22Rv1 (cell line): ENCODE data around the gene RMDN3.

Source experiments
- H3K27ac ChIP-seq: fragments of 450-650 bp; 2 replicates; pipeline ENCODE4 v1.5.1; 2017
- CTCF ChIP-seq: fragments of 450-650 bp; IDR thresholded peaks from 2 replicates; pipeline ENCODE4 v1.5.1; 2017; ENCODE audit warnings: mild to moderate bottlenecking
- ZFX ChIP-seq: fragments of 450-650 bp; IDR thresholded peaks from 2 replicates; pipeline ENCODE4 v1.6.1; 2017; ENCODE audit warnings: antibody characterized with exemption, borderline replicate concordance

The RMDN3 gene

GRCh38 chr15:40747685-40748631 lies 7.1 kb downstream of the RMDN3 start:
- H3K27ac ChIP-seq = peak overlapping the region; percentile 31; the same call in 1 of the 2 replicates
- TF ChIP-seq ZFX (no peak), CTCF (no peak)

- TF ChIP-seq CTCF (no peak), ZFX (no peak)
- peak overlapping the region; percentile 31; the same call in 1 of the 2 replicates for H3K27ac ChIP-seq
Measured at GRCh38 chr15:40746916-40747418, 8.1 kb downstream of the RMDN3 start.

GRCh38 chr15:40744815-40745152 lies 10.3 kb downstream of the RMDN3 start:
- H3K27ac ChIP-seq = no peak overlapping the region
- TF ChIP-seq CTCF (no peak), ZFX (no peak)

GRCh38 chr15:40743921-40744814 lies 10.9 kb downstream of the RMDN3 start:
- no peak for TF ChIP-seq ZFX
- TF ChIP-seq CTCF = no peak
- H3K27ac ChIP-seq = no peak overlapping the region

- H3K27ac ChIP-seq = no peak overlapping the region; the same call in 1 of the 2 replicates
Measured at GRCh38 chr15:40743485-40743901, 11.6 kb downstream of the RMDN3 start.

GRCh38 chr15:40739854-40740253 lies 15.2 kb downstream of the RMDN3 start:
- TF ChIP-seq CTCF (no peak; the same call in 1 of the 2 replicates), ZFX (no peak)
- peak overlapping the region; percentile 22; the same call in 1 of the 2 replicates for H3K27ac ChIP-seq

More at GRCh38 chr15:40743485-40743901, 11.6 kb downstream of the RMDN3 start:
- TF ChIP-seq CTCF (no peak), ZFX (no peak)
